Common myeloid progenitor, CD34-positive (primary cell): ENCODE results near the gene NFIA.

ENCODE experiments used
- CTCF ChIA-PET: fragments of 350-600 bp; sonication (Branson Sonifier 250); formaldehyde crosslinking; loops from one replicate; lab custom pipeline; 2021; ENCODE audit warnings: antibody characterized with exemption; lab: Charles Lee
- POLR2A ChIA-PET: fragments of 350-600 bp; sonication (Branson Sonifier 250); formaldehyde crosslinking; loops from one replicate; lab custom pipeline; 2021; ENCODE audit warnings: antibody characterized with exemption; lab: Charles Lee
- DNase-seq, 3 donors: peaks; one replicate each; pipeline versions ENCODE4 v3.0.0 to v3.0.0-alpha.2; 2013
- H3K27ac ChIP-seq, 2 experiments: 1 replicate in 1 of 2; 2 replicates in 1 of 2; pipeline ENCODE4 v1.7.0; 2013; ENCODE audit warnings: inconsistent platforms in 2 of 2, low read length in 2 of 2, mild to moderate bottlenecking in 2 of 2, low read depth in 1 of 2, moderate library complexity in 1 of 2; ENCODE audit not compliant: severe bottlenecking in 2 of 2, insufficient read depth in 1 of 2, poor library complexity in 1 of 2
- H3K27me3 ChIP-seq, 5 experiments: replicated peaks in 2 of 5; 1 replicate in 3 of 5; 2 replicates in 2 of 5; pipeline versions ENCODE4 v1.6.1 to v1.7.0; 2013; ENCODE audit warnings: low read length in 4 of 5, mild to moderate bottlenecking in 2 of 5, moderate library complexity in 2 of 5, inconsistent platforms in 1 of 5; ENCODE audit not compliant: insufficient read depth in 5 of 5, control insufficient read depth in 4 of 5
- H3K36me3 ChIP-seq, 4 experiments: 1 replicate in 2 of 4; 2 replicates in 2 of 4; pipeline versions ENCODE4 v1.6.1 to v1.7.0; 2013; ENCODE audit warnings: low read length in 3 of 4, control low read depth in 1 of 4, mild to moderate bottlenecking in 1 of 4; ENCODE audit not compliant: control insufficient read depth in 4 of 4, insufficient read depth in 4 of 4
- H3K4me1 ChIP-seq, 4 experiments: 1 replicate in 3 of 4; 2 replicates in 1 of 4; pipeline versions ENCODE4 v1.6.1 to v1.7.1; 2013; ENCODE audit warnings: low read length in 3 of 4, mild to moderate bottlenecking in 3 of 4, control low read depth in 1 of 4, inconsistent platforms in 1 of 4, moderate library complexity in 1 of 4; ENCODE audit not compliant: control insufficient read depth in 4 of 4, insufficient read depth in 4 of 4; ENCODE audit errors: control extremely low read depth in 1 of 4
- H3K4me3 ChIP-seq, 7 experiments: 1 replicate in 4 of 7; 2 replicates in 3 of 7; pipeline versions ENCODE4 v1.5.1 to v1.7.0; 2013; ENCODE audit warnings: mild to moderate bottlenecking in 7 of 7, low read length in 6 of 7, moderate library complexity in 6 of 7, inconsistent platforms in 2 of 7, low read depth in 2 of 7, control low read depth in 1 of 7; ENCODE audit not compliant: insufficient read depth in 4 of 7, control insufficient read depth in 1 of 7; ENCODE audit errors: extremely low read depth in 1 of 7
- H3K9me3 ChIP-seq, 5 experiments: 1 replicate in 4 of 5; 2 replicates in 1 of 5; pipeline versions ENCODE4 v1.6.1 to v1.7.1; 2013; ENCODE audit warnings: low read length in 4 of 5, mild to moderate bottlenecking in 2 of 5, inconsistent platforms in 1 of 5, low read depth in 1 of 5, moderate library complexity in 1 of 5; ENCODE audit not compliant: control insufficient read depth in 4 of 5, insufficient read depth in 2 of 5; ENCODE audit errors: control extremely low read depth in 1 of 5
- WGBS: methylation state at CpG from one replicate; pipeline ENCODE4 v1.1.5; 2013; ENCODE audit not compliant: insufficient coverage; 5-methylcytosine and 5-hydroxymethylcytosine counted together

NFIA gene

GRCh38 chr1:61233121-61233660 is 150.8 kb downstream of the NFIA start:
- Histone ChIP-seq H3K4me1 (peaks cover 0 to 25% (median 9%) of the 10 kb centered on the region in 4 experiments), H3K27ac (no peak overlapping the region), H3K4me3 (no peak overlapping the region), H3K9me3 (no peaks in the 10 kb centered on the region), H3K36me3 (peaks cover 0 to 3% (median 0%) of the 10 kb centered on the region in 4 experiments), H3K27me3 (no peaks in the 10 kb centered on the region)
- CTCF ChIA-PET: interaction anchor here (1.0 to 1.5 kb wide), 3 partner anchors 16 to 107 kb away, joined by 3 to 5 read pairs (median 3); no protein-coding TSS in a partner anchor
- POLR2A ChIA-PET: interaction anchor here (0.7 kb wide), 1 partner anchor 8 kb away, joined by 4 read pairs; no protein-coding TSS in a partner anchor
- DNase-seq: peak in 2 of 3 donors; percentile 39 to 48
- 84% methylated on average over 5 of the region's 6 CpGs for WGBS

- DNase-seq: peak in 1 of 3 donors; percentile 33
- Histone ChIP-seq H3K4me3 (peak overlapping the region in 1 of 7 experiments; percentile 10), H3K9me3 (no peaks in the 10 kb centered on the region), H3K27me3 (no peaks in the 10 kb centered on the region), H3K36me3 (peaks cover 0 to 3% (median 0%) of the 10 kb centered on the region in 4 experiments), H3K4me1 (peaks cover 0 to 25% (median 9%) of the 10 kb centered on the region in 4 experiments), H3K27ac (no peak overlapping the region)
- CTCF ChIA-PET: interaction anchor here (0.8 to 1.6 kb wide), 6 partner anchors 16 to 191 kb away, joined by 3 to 4 read pairs (median 3); no protein-coding TSS in a partner anchor
- WGBS: 14% methylated on average over 1 of the region's 3 CpGs
- POLR2A ChIA-PET: interaction anchor here (0.6 kb wide), 1 partner anchor 50 kb away, joined by 3 read pairs; no protein-coding TSS in a partner anchor
These were observed 152.2 kb downstream of the NFIA start for GRCh38 chr1:61234587-61234919.

GRCh38 chr1:61237147-61237546 is 154.8 kb downstream of the NFIA start:
- peaks cover 0 to 35% (median 12%) of the 10 kb centered on the region in 4 experiments for H3K4me1 ChIP-seq
- H3K27me3 ChIP-seq: no peaks in the 10 kb centered on the region
- CTCF ChIA-PET: interaction anchor here (1.6 kb wide), 1 partner anchor 10 kb away, joined by 3 read pairs; no protein-coding TSS in a partner anchor
- H3K9me3 ChIP-seq: no peaks in the 10 kb centered on the region
- no peak overlapping the region for H3K4me3 ChIP-seq
- no CpG with 5 or more reads among the region's 1 CpG for WGBS
- no peaks in the 10 kb centered on the region for H3K36me3 ChIP-seq
- no peak for DNase-seq
- H3K27ac ChIP-seq: no peak overlapping the region
- POLR2A ChIA-PET: no interaction called here

DNA sequence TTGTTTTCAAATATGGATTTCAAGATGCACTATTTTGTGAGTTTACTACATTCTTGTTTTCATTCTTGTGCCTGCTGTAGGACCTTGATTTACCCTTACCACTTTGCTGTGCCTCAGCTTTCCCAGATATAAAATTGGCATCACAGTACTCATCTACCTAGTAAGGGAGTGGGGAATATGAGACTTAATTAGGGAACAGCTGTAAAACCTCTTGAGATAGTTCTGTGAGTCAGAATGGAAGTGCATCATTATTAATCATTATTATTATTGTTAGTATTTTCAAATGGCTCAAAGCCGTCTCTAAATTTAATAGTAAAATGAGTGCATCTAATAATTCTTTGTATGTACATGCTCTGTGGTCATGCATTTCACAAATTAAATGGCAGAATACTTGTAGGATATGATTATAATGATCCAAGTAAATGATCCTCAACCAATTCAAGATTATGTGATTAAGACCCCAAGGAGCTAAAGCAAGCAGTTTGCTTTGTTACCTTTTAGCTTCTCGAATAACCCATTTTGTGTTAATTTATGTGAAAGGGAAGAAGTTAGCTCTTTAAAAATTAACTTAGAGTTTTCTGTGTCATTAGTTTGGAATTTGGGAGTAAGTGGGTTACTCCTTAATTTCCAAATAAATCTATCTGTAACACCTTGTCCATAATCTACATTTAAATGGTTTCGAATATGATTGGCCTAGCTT is 155.4 kb downstream of the NFIA start:
- Histone ChIP-seq H3K9me3 (no peaks in the 10 kb centered on the region), H3K4me1 (peaks cover 0 to 31% (median 12%) of the 10 kb centered on the region in 4 experiments), H3K36me3 (no peaks in the 10 kb centered on the region), H3K4me3 (no peak overlapping the region), H3K27me3 (no peaks in the 10 kb centered on the region), H3K27ac (no peak overlapping the region)
- ChIA-PET CTCF (interaction anchor here (0.9 kb wide), 1 partner anchor 9 kb away, joined by 3 read pairs; no protein-coding TSS in a partner anchor), POLR2A (no interaction called here)
- WGBS: 100% methylated on average over 2 of the region's 3 CpGs
- no peak for DNase-seq

DNA sequence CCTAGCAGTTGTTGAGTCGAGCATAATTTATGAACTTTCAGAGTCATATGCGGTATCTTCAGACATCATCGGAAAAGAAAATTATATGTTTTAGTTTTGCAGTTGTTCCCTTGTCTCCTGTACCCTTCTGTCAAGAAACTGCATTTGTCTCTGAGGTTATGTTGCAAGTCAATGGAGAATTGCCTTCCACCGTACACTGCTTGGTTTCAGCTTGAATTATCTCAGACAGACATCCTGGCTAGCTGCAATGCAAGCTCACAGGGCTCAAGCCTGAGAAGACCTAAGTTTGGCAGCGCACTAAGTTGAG is 156.0 kb downstream of the NFIA start:
- no peaks in the 10 kb centered on the region for H3K9me3 ChIP-seq
- H3K27me3 ChIP-seq: no peaks in the 10 kb centered on the region
- peaks cover 0 to 26% (median 12%) of the 10 kb centered on the region in 4 experiments for H3K4me1 ChIP-seq
- no peak overlapping the region for H3K4me3 ChIP-seq
- 94% methylated on average over 4 of the region's 5 CpGs for WGBS
- POLR2A ChIA-PET: no interaction called here
- peak overlapping the region in 1 of 2 experiments; percentile 9 for H3K27ac ChIP-seq
- CTCF ChIA-PET: interaction anchor here (0.9 kb wide), 1 partner anchor 9 kb away, joined by 3 read pairs; no protein-coding TSS in a partner anchor
- no peaks in the 10 kb centered on the region for H3K36me3 ChIP-seq
- DNase-seq: peak in 1 of 3 donors; percentile 41

- ChIA-PET CTCF (no interaction called here), POLR2A (no interaction called here)
- Histone ChIP-seq H3K9me3 (no peaks in the 10 kb centered on the region), H3K27me3 (no peaks in the 10 kb centered on the region), H3K4me3 (no peak overlapping the region), H3K27ac (no peak overlapping the region), H3K4me1 (peaks cover 0 to 14% (median 4%) of the 10 kb centered on the region in 4 experiments), H3K36me3 (no peaks in the 10 kb centered on the region)
- no peak for DNase-seq
- WGBS: 100% methylated on average over 2 of the region's 3 CpGs
These were observed 158.5 kb downstream of the NFIA start for GRCh38 chr1:61240878-61241277.

DNA sequence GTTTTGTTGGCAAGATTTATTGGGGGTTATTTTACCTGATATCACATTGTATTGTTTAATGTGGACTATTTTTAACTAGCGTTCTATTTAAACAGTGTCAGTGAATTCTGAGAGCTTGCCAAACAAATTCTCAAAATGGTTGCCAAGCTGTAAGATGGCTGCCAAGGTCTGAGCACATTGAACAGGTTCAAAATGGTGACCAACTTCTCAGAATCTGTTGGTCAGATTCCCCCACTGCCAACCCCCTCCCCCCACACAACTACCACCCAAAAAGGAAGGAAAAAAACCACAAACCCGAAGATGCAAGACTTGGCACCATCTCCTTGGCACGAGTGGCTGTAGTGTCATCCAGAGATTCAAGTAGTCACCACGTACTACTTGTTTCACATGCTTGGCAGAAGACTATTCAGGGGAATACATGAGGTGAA is 159.1 kb downstream of the NFIA start:
- Histone ChIP-seq H3K9me3 (peaks cover 0 to 4% (median 0%) of the 10 kb centered on the region in 5 experiments), H3K27me3 (no peaks in the 10 kb centered on the region), H3K27ac (no peak overlapping the region), H3K36me3 (no peaks in the 10 kb centered on the region), H3K4me1 (peaks cover 0 to 14% (median 4%) of the 10 kb centered on the region in 4 experiments), H3K4me3 (peak overlapping the region in 1 of 7 experiments; percentile 6)
- ChIA-PET CTCF (interaction anchor here (0.6 to 1.6 kb wide), 2 partner anchors 12 to 348 kb away, joined by 3 to 6 read pairs; no protein-coding TSS in a partner anchor), POLR2A (no interaction called here)
- DNase-seq: peak in 2 of 3 donors; percentile 60 to 65
- WGBS: 43% methylated on average over 2 of the region's 4 CpGs
